GM11168 (cell line): ENCODE results near the gene TGM1.

Experiments
- in situ Hi-C: fragments of 300-500 bp; cut with MboI; formaldehyde crosslinking; loops from one replicate; pipeline ENCODE4 v1.12.0; 2022; ENCODE audit warnings: low sequenced_read_pairs; ENCODE audit not compliant: unreplicated experiment

Gene TGM1

DNA sequence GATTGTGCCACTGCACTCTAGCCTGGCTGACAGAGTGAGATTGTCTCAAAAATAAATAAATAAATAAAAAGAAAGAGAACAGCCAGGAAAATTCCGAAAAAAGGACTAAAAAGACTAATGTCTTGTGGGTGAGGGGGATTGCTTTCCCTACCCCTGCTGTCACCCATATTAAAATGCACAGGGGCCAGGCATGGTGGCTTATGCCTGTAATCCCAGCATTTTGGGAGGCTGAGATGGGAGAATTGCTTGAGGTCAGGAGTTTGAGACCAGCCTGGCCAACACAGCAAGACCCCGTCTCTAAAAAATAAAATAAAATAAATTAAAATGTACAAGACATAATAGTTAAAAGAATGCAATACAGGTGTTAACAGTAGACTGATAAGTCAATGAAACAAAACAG is 30.5 kb upstream of the TGM1 start:
- in situ Hi-C loops: no loop called here

GRCh38 chr14:24292118-24292807 is 29.3 kb upstream of the TGM1 start:
- in situ Hi-C loops: no loop called here

DNA sequence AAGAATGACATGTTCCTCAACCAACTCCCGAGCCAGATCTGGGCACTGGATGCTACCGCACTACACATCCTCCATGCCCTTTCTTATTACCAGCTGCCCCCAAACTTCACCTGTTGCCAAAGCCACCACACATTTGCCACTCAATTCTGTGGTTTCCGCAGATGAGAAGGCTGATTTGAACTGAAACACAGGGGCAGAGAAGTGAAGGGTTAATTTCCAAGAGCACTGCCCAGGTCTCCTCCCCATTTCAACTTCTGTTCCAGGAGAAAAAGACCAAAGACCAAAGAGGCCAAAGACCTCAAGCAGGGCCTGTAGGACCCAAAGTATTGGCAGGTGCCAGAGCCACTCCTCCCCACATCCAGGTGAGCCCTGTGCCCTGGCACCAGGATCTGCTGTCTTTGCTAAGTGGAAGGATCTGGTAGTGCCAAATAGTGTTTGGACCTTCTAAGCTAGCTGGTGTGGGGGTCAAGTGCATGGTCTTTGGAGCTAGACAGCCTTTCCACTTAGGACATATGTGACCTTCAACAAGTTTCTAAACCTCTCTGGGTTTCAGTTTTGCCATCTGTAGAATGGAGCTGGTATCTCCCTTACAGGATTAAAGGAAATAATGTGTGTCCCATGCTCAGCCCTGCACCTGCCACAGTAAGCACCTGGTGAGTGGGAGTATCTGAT is 28.6 kb upstream of the TGM1 start:
- in situ Hi-C loops: no loop called here

GRCh38 chr14:24290746-24291145 is 27.8 kb upstream of the TGM1 start:
- in situ Hi-C loops: no loop called here

DNA sequence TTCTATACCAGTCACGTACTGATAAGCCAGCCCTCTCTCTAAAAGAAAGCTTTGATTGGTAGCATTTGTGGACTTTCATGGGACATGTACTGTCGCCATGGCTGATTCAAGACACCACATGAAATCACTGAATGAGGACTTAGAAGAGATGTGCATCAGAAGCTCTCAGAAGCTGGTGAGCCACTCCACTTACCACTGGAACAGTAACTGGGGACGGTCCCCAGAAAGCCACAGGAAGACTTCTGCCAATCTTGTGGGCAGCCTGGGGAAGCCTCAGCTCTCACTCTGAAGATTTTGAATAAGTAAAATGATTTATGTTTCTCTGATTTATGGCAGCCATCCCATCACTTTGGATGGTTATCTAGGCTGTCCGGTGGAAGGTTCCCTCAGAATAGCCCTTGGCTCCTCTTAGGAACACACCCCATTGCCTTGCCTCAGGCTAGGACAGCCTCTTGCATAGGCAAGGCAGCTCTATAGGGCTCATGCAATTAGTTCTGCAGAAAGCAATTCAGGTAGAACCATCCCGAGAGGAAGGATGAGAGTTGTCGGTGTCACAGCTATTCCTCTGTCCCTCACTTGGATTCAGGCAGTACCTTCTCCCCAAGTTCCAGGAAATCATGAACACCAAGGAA is 26.8 kb upstream of the TGM1 start:
- in situ Hi-C loops: no loop called here

DNA sequence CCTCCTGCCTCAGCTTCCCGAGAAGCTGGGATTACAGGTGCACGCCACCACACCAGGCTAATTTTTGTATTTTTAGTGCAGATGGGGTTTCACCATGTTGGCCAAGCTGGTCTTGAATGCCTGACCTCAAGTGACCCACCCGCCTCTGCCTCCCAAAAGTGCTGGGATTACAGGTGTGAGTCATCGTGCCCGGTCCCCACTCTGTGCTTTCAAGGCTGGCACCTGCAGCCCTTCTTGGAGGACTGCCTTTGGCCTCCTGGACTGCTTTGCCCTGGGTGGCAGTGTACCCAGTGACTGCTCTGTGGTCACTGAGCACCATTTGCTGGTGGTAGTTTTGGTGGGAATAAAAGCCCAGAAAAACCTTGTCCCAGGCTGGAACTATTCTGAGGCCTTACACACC is 24.0 kb upstream of the TGM1 start:
- in situ Hi-C loops: no loop called here

DNA sequence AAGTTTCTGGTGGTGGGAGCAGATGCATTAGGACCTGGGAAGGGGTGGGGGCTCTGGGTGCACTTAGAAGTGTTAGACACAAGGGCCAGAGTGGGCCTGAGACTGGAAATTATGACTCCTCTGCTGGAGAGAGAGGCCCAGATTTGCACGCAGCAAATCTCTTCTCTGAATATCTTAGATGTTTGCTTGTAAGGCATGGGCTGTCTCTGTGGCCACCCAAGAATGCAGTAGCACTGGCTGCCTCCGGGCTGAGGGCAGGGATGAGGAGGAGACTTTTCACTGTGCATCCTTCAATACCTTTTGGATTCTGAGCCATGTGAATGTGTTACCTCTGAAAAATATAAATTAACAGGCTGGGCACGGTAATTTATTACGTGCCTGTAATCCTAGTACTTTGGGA is 22.4 kb upstream of the TGM1 start:
- in situ Hi-C loops: no loop called here

GRCh38 chr14:24284501-24285035 is 21.6 kb upstream of the TGM1 start:
- in situ Hi-C loops: no loop called here

- in situ Hi-C loops: no loop called here
These were observed 21.0 kb upstream of the TGM1 start for GRCh38 chr14:24283796-24284460.

DNA sequence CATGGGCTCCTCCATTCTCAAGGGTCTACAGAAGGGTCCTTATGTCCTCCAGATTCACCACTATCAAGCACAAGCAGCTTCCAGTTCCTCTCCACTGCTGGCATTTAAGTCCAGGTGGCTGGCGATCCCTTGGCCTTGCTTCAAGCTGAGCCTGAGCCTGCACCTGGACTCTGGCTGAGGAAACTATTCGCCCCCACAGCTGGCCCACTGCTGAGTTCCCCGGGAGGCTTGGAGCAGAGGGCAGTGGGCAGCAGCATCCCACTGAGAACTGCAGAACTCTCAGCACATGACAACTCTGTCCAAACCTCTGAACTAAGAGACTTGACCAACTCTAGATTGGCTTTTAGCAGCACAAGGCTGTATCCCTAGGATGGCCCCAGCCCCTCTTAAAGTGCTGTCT is 19.8 kb upstream of the TGM1 start:
- in situ Hi-C loops: no loop called here

- in situ Hi-C loops: no loop called here
These were observed 18.7 kb upstream of the TGM1 start for GRCh38 chr14:24281636-24282035.

DNA sequence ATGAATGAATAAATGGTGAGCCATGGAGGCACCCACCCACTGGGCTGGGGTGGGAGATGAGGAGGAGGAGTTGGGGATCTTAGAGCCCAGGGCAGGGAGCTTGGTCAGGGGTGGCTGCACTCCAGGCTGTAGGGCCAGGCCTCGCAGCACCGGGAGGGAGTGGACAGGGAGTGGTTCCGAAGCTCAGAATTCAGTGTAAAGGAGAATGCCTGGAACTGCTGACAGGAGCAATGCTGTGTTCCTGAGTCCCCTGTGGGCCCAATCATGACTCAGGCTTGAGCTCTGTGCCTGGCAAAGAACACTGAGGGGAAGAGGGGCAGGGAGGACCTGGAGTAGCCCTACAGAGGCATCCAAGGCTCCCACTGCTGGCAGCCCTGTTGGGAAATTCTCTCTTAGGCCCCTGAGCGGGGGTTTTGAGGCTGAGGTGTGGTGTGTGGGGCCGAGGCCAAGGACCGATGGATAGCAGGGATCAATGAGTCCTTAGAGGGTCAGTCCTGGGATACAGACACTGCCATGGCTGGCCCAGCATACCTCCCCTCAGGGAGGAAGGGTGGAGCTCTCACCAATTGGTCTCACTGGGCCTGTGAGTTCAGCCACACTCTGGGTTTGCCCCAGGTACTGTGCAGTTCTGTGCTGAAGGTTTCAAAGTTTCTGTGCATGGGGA is 18.0 kb upstream of the TGM1 start:
- in situ Hi-C loops: no loop called here

DNA sequence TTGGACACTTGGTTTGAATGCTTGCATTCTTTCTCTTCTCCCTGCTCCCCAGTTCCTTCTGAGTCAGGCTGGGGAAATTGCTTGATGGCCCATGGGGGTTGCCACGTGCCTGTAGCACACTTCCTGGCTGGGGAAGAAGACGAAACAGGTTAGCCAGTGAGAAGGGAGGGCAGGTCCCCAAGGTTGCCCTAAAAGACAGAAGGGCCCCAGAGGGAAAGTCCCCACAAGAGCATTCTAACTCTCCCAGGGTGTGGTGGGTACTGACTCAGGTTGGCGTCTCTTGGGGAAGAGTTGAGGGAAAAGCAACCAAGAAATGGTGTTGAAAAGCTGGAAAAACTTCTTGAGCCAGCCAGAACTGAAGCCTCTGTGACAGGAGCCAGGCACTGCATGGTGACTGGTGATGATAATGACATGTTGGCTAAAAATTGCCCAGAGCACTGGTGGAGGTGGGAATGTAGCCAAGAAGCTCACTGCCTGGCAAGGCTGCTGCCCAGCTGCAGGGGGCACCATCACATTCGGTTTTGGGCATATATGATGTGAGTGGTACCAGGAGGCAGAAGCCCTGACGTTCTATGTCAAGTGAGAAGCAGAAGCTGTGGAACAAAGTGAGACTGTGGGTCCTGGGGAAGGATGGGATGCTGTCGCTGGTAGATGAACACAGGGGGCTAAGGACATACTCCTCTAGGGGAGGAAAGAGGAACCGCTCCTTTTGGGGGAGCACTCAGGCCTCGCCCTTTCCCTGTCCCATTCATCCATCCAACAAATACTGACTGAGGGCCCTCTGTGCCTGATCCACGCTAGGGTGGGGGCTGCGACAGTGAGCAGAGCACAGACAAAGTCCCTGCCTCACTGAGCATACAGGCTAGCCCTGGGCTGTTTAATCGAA is 16.6 kb upstream of the TGM1 start:
- in situ Hi-C loops: no loop called here

GRCh38 chr14:24278424-24278823 is 15.4 kb upstream of the TGM1 start:
- in situ Hi-C loops: no loop called here

GRCh38 chr14:24277606-24278321 is 14.8 kb upstream of the TGM1 start:
- in situ Hi-C loops: no loop called here

DNA sequence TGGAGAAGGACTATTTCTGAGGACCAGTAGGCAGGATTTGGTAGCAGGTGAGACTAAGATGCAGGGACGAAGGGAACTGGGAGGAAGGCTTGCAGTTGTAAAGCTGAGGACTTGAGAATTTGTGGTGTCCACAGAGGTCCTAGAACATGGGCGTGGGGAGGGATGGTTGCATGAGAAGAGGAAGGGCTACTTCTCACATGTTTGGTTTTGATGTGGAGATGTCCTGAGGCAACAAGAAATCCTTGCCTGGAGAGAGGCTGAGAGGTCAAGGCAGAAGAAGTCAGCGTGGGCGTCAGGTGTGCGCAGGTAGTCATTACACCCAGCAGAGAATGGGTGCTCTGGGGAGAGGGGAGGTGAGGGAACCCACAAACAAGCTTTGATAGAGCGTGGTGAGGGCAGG is 14.1 kb upstream of the TGM1 start:
- in situ Hi-C loops: no loop called here

DNA sequence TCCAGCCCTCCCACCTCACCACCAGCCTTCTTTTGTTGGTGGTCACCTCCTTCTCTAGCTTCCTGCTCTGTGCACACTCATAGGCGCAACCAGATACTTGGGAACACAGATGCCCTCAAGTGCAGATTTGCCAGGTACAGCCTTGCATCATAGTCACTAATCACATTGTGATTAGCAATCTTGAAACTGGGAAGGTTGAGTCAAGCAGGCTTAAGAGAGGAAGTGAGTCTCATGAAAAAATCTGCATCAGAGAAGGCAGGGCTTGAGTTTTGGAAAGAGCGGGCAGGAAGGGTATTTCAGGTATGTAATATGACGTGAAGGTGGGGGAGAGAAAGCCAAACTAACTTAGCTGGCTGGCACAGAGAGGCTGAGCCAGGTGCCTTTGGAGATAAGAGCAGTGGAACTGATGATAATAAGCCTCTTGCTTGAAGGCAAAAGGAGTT is 11.1 kb upstream of the TGM1 start:
- in situ Hi-C loops: no loop called here

DNA sequence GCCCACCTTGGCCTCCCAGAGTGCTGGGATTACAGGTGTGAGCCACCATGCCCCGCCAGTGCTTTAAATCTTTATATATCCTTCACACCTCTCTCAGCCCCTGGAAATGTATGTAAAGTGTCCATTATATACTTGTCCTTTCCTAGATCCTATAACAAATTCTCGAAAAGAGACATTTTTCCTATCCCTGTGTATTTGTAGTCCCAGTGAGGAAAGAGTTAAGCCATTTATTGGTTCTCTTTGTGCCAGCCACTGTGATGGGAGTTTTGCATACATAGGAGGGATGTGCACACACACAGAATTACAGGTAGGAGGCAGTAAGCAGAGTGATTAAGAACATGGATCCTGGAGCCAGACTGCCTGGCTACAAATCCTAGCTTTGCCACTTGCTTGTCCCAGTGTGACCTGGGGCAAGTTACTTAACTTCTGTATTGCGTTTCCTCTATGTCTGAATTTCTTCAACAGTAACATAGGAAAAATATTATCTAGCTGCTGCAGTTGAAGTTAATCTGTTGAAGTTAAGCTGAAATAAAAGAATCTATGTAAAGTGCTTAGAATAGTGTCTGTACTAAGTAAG is 10.5 kb upstream of the TGM1 start:
- in situ Hi-C loops: no loop called here
